Brain microvascular endothelial cell (primary cell): ENCODE results near the gene CDC14A.

Experiments used
- DNase-seq: peaks from one replicate; pipeline ENCODE4 v3.0.0-alpha.2; 2020
- H3K27ac ChIP-seq: fragments of 250-450 bp; sonication (Bioruptor Pico); 2 replicates; pipeline ENCODE4 v1.5.1; 2020; ENCODE audit warnings: mild to moderate bottlenecking, moderate library complexity
- H3K27me3 ChIP-seq: fragments of 250-450 bp; sonication (Bioruptor Pico); replicated peaks from 2 replicates; pipeline ENCODE4 v1.5.1; 2020; ENCODE audit warnings: mild to moderate bottlenecking
- H3K36me3 ChIP-seq: fragments of 250-450 bp; sonication (Bioruptor Pico); replicated peaks from 2 replicates; pipeline ENCODE4 v1.5.1; 2020; ENCODE audit warnings: mild to moderate bottlenecking
- H3K4me3 ChIP-seq: 2 replicates; pipeline ENCODE4 v1.5.1; 2011; ENCODE audit warnings: low read depth, mild to moderate bottlenecking, control low read depth, low read length, moderate library complexity
- in situ Hi-C: cut with HindIII; loops from 2 replicates; pipeline ENCODE4 v1.10.0; 2017; ENCODE audit warnings: low sequenced_read_pairs, low pct_ligation_motif_present
- TF ChIP-seq, protein P1 (sequence below): IDR thresholded peaks from 2 replicates; pipeline ENCODE4 v1.5.1; 2011; ENCODE audit warnings: low read depth, mild to moderate bottlenecking, moderate library complexity, low read length, control low read depth, inconsistent platforms; ENCODE audit errors: missing control alignments

Gene CDC14A

DNA sequence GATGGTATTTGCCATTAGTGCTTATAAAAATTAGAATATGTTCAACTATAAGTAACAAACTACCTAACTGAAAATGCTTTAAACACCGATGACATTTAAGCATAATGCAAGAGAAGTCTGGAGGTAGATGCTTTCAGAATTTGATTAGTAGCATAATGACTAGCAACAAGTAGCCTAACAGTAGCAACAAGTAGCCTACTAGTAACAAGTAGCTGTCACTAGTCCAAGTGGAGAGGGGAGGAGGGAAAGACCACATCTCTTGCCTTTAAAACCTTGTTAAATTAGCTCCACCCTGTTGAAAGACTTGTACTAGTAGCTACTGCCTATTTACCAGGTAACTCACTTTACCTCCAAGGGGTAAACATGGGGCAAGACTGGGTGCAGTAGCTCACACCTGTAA, 193.5 kb downstream of the CDC14A start:
- Histone ChIP-seq H3K27me3 (no peaks in the 10 kb centered on the region), H3K4me3 (no peak overlapping the region), H3K36me3 (no peaks in the 10 kb centered on the region), H3K27ac (no peak overlapping the region)
- in situ Hi-C loops: no loop called here
- DNase-seq: no peak
- TF ChIP-seq, protein P1, sequence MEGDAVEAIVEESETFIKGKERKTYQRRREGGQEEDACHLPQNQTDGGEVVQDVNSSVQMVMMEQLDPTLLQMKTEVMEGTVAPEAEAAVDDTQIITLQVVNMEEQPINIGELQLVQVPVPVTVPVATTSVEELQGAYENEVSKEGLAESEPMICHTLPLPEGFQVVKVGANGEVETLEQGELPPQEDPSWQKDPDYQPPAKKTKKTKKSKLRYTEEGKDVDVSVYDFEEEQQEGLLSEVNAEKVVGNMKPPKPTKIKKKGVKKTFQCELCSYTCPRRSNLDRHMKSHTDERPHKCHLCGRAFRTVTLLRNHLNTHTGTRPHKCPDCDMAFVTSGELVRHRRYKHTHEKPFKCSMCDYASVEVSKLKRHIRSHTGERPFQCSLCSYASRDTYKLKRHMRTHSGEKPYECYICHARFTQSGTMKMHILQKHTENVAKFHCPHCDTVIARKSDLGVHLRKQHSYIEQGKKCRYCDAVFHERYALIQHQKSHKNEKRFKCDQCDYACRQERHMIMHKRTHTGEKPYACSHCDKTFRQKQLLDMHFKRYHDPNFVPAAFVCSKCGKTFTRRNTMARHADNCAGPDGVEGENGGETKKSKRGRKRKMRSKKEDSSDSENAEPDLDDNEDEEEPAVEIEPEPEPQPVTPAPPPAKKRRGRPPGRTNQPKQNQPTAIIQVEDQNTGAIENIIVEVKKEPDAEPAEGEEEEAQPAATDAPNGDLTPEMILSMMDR: no peak

DNA sequence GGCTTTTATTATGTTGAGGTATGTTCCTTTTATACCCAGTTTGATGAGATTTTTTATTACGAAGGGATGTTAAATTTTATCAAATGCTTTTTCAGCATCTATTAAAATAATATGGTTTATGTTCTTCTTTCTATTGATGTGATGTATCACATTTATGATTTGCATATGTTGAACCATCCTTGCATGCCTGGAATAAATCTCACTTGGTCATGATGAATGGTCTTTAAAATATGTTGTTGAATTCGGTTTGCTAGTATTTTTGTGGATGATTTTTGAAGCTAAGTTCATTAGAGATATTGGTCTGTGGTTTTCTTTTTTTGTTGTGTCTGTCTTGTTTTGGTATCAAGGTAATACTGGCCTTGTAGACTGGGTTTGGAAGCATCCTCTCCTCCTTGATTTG, 199.7 kb downstream of the CDC14A start:
- Histone ChIP-seq H3K27ac (no peak overlapping the region), H3K4me3 (no peak overlapping the region), H3K27me3 (no peaks in the 10 kb centered on the region), H3K36me3 (no peaks in the 10 kb centered on the region)
- in situ Hi-C loops: no loop called here
- no peak for DNase-seq
- TF ChIP-seq, protein P1: no peak

DNA sequence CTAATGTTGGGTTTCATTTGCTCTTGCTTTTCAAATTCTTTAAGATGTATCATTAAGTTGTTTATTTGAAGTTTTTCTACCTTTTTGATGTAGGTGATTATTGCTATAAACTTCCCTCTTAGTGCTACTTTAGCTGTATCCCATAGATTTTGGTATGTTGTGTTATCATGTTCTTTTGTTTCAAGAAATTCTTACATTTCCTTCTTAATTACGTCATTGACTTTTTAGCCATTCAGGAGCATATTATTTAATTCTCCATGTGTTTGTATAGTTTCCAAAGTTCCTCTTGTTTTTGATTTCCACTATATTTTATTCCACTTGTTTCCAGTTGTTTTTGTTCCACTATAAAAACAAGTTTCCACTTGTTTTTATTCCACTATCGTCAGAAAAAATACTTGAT, 200.6 kb downstream of the CDC14A start:
- no peaks in the 10 kb centered on the region for H3K36me3 ChIP-seq
- no peak overlapping the region for H3K4me3 ChIP-seq
- H3K27me3 ChIP-seq: no peaks in the 10 kb centered on the region
- TF ChIP-seq, protein P1: no peak
- in situ Hi-C loops: no loop called here
- no peak for DNase-seq
- H3K27ac ChIP-seq: no peak overlapping the region

DNA sequence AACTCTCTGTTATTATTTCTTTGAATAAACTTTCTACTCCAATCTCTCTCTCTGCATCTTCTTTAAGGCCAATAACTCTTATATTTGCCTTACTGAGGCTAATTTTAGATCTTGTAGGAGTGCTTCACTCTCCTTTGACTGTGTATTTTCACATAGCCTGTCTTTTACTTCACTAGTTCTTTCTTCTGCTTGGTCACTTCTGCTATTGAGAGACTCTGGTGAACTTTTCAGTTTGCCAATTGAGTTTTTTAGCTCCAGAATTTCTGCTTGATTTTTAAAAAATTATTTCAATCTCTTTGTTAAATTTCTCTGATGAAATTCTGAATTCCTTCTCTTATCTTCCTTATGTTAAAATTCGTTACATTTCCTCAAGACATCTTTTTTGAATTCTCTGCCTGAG, 203.9 kb downstream of the CDC14A start:
- DNase-seq: no peak
- no peak overlapping the region for H3K4me3 ChIP-seq
- H3K27me3 ChIP-seq: no peaks in the 10 kb centered on the region
- no peak overlapping the region for H3K27ac ChIP-seq
- TF ChIP-seq, protein P1: no peak
- H3K36me3 ChIP-seq: no peaks in the 10 kb centered on the region
- in situ Hi-C loops: no loop called here

DNA sequence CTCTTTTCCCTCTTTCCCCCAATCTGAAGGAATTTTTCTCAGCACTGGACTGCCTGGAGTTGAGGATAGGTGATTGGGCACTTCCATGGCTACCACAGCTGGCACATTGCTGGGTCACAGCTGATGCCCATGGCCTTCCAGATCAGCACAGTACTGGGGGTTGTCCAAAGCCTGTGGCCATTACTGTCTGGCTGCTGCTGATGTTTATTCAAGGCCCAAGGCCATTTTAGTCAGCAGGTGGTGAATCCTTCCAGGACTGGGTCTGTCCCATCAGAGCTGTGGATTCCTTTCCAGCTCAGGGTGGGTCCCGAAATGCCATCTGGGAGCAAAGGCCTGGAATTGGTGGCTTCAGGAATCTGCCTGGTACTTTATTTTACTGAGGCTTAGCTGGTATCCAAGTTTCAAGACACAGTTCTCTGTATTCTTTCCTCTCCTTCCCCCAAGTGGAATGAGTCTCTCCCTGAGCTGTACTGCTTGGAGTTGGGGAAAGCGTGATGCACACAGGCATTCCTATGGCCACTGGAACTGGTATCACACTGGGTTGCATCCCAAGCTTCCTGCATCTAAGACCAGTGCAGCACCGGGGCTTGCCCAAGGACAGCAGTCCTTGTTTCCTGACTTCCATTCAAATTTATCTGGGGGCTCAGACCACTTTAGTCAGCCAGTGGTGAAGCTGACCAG, 204.8 kb downstream of the CDC14A start:
- Histone ChIP-seq H3K4me3 (no peak overlapping the region), H3K36me3 (no peaks in the 10 kb centered on the region), H3K27ac (no peak overlapping the region), H3K27me3 (no peaks in the 10 kb centered on the region)
- no peak for DNase-seq
- TF ChIP-seq, protein P1: no peak
- in situ Hi-C loops: no loop called here

DNA sequence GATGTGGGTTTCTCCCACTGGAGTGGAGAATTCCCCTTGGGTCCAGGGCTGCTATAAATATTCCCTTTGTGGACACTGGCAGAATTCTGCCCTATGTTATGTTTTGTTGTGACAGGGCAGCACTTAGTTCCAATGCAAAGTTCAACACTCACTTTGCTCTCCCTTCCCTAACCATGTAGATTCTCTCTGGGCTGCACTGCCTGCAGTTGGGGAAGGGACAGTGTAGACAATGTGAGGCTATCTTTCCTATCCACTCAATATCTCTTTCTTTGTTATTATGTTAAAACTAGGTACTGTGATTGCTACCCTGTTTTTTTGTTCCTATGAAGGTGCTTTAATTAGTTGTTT, 205.3 kb downstream of the CDC14A start:
- no peaks in the 10 kb centered on the region for H3K27me3 ChIP-seq
- no peak overlapping the region for H3K27ac ChIP-seq
- no peak overlapping the region for H3K4me3 ChIP-seq
- no peaks in the 10 kb centered on the region for H3K36me3 ChIP-seq
- no peak for DNase-seq
- in situ Hi-C loops: no loop called here
- TF ChIP-seq, protein P1: no peak
